Endometrium (tissue), 2 donors: Measurements from ENCODE around the gene NOP9.

Source experiments
- FAIRE-seq: peaks from 2 replicates; lab custom pipeline; 2012; peaks lifted over from hg19 to GRCh38; lab: Jason Lieb, UNC
- donor health status: control.
- donor health status: control.

NOP9 gene

GRCh38 chr14:24281636-24282035, 18.0 kb upstream of the NOP9 start:
- FAIRE-seq = no peak

- FAIRE-seq = no peak
Observed at GRCh38 chr14:24282736-24283135, 16.9 kb upstream of the NOP9 start.

GRCh38 chr14:24283796-24284460, 15.7 kb upstream of the NOP9 start:
- no peak for FAIRE-seq

- FAIRE-seq = no peak
Observed at GRCh38 chr14:24284501-24285035, 15.1 kb upstream of the NOP9 start.

- no peak for FAIRE-seq
Observed at GRCh38 chr14:24285351-24285750, 14.3 kb upstream of the NOP9 start.

GRCh38 chr14:24286996-24287395, 12.7 kb upstream of the NOP9 start:
- FAIRE-seq = no peak

- FAIRE-seq = no peak
Observed at GRCh38 chr14:24289649-24290280, 9.9 kb upstream of the NOP9 start.

GRCh38 chr14:24290746-24291145, 8.9 kb upstream of the NOP9 start:
- no peak for FAIRE-seq

- no peak for FAIRE-seq
Observed at GRCh38 chr14:24291446-24292117, 8.1 kb upstream of the NOP9 start.

- FAIRE-seq = no peak
Observed at GRCh38 chr14:24292118-24292807, 7.4 kb upstream of the NOP9 start.

- no peak for FAIRE-seq
Observed at GRCh38 chr14:24293525-24293924, 6.1 kb upstream of the NOP9 start.

GRCh38 chr14:24296341-24297157, 3.1 kb upstream of the NOP9 start:
- FAIRE-seq = no peak

GRCh38 chr14:24297190-24297964, 2.3 kb upstream of the NOP9 start:
- no peak for FAIRE-seq

- no peak for FAIRE-seq
Observed at GRCh38 chr14:24298892-24299254, 777 bp upstream of the NOP9 start.

- FAIRE-seq = no peak
Observed at GRCh38 chr14:24300326-24300980, 803 bp downstream of the NOP9 start.

GRCh38 chr14:24304019-24304387, 4.4 kb downstream of the NOP9 start:
- no peak for FAIRE-seq

- no peak for FAIRE-seq
Observed at GRCh38 chr14:24307156-24307574, 7.5 kb downstream of the NOP9 start.

- FAIRE-seq = no peak
Observed at GRCh38 chr14:24307575-24308341, 8.1 kb downstream of the NOP9 start, which contains the start of gene CIDEB. TSS of gene CIDEB (minus strand) at chr14:24307977. CDS start at chr14:24307858, 119 bp downstream.

GRCh38 chr14:24308342-24309124, 8.9 kb downstream of the NOP9 start:
- no peak for FAIRE-seq
